DMS79 (cell line): ENCODE results near the gene GULP1.
"Not testable (repeated sequence)": the region's sequence is repeated elsewhere in the genome, so short reads cannot be mapped to it uniquely, and the experiment has no call there.

Source experiments
- DNase-seq: peaks from one replicate; lab custom pipeline; 2025; lab: John Stamatoyannopoulos, UW

Gene GULP1

GRCh38 chr2:188292348-188293239, 920 bp downstream of the GULP1 start:
- DNase-seq = no peak

- DNase-seq = no peak
These were observed 2.1 kb downstream of the GULP1 start for GRCh38 chr2:188293601-188294351.

GRCh38 chr2:188294352-188294926, 2.8 kb downstream of the GULP1 start:
- no peak for DNase-seq

- no peak for DNase-seq
These were observed 3.5 kb downstream of the GULP1 start for GRCh38 chr2:188295067-188295685.

GRCh38 chr2:188297978-188298377, 6.3 kb downstream of the GULP1 start:
- DNase-seq = no peak

GRCh38 chr2:188298937-188299371, 7.3 kb downstream of the GULP1 start:
- not testable (repeated sequence) for DNase-seq

GRCh38 chr2:188303363-188304031, 11.8 kb downstream of the GULP1 start:
- DNase-seq = no peak

GRCh38 chr2:188305271-188305670, 13.6 kb downstream of the GULP1 start:
- DNase-seq = no peak

GRCh38 chr2:188306271-188306670, 14.6 kb downstream of the GULP1 start:
- DNase-seq = no peak

- no peak for DNase-seq
These were observed 16.2 kb downstream of the GULP1 start for GRCh38 chr2:188307850-188308283.

- no peak for DNase-seq
These were observed 16.8 kb downstream of the GULP1 start for GRCh38 chr2:188308483-188308882.

GRCh38 chr2:188309364-188309763, 17.7 kb downstream of the GULP1 start:
- DNase-seq = no peak

- DNase-seq = no peak
These were observed 22.8 kb downstream of the GULP1 start for GRCh38 chr2:188314314-188315054.

- DNase-seq = no peak
These were observed 24.1 kb downstream of the GULP1 start for GRCh38 chr2:188315750-188316149.

- no peak for DNase-seq
These were observed 24.7 kb downstream of the GULP1 start for GRCh38 chr2:188316342-188316741.

GRCh38 chr2:188316791-188317423, 25.2 kb downstream of the GULP1 start:
- no peak for DNase-seq

GRCh38 chr2:188318161-188318749, 26.6 kb downstream of the GULP1 start:
- DNase-seq = no peak

GRCh38 chr2:188319838-188320237, 28.2 kb downstream of the GULP1 start:
- no peak for DNase-seq

GRCh38 chr2:188320861-188321260, 29.2 kb downstream of the GULP1 start:
- no peak for DNase-seq
